ENCODE measurements around the gene LAMC3. TPM values are rescaled to one million over a fixed set of nuclear protein-coding genes. Genes with fewer than 3 reads are reported as not detected.

Gene LAMC3
- total RNA-seq, 2 donors from 2014 or later, result 16.7 to 41.2 TPM

GRCh38 chr9:131028221-131028884, 19.4 kb downstream of the LAMC3 start:
- H3K9me3 Mint-ChIP-seq, result no peaks in the 10 kb centered on the region
- H3K4me3 Mint-ChIP-seq, result no peak overlapping the region
- H3K9me3 ChIP-seq (ENCODE audit: control insufficient read depth, low read length), result no peaks in the 10 kb centered on the region
- no peaks in the 10 kb centered on the region for H3K4me1 ChIP-seq (ENCODE audit: control insufficient read depth, insufficient read depth, low read length)
- H3K36me3 ChIP-seq (ENCODE audit: control insufficient read depth, insufficient read depth, low read length), result no peaks in the 10 kb centered on the region
- no peaks in the 10 kb centered on the region for H3K27me3 Mint-ChIP-seq (ENCODE audit: insufficient read depth)
- H3K4me3 ChIP-seq (ENCODE audit: low read length), result no peak overlapping the region
- WGBS, 2 experiments (ENCODE audit: insufficient coverage in 1 of 2, insufficient read length in 1 of 2), result 91 to 94% methylated on average over 22 to 24 of the region's 24 CpGs
- H3K4me1 Mint-ChIP-seq, result peaks cover 1% of the 10 kb centered on the region
- DNase-seq, result no peak
- no peak overlapping the region for H3K27ac Mint-ChIP-seq
- H3K36me3 Mint-ChIP-seq (ENCODE audit: low read depth), result peaks cover 5% of the 10 kb centered on the region
- no peak for TF ChIP-seq CTCF (conservative IDR thresholded peaks at IDR 0.05)
- no peak overlapping the region for H3K27ac ChIP-seq (ENCODE audit: low read depth, low read length)
- no peak overlapping the region for H3K9ac ChIP-seq (ENCODE audit: extremely low read depth, low read length, poor library complexity, severe bottlenecking)
- H3K27me3 ChIP-seq (ENCODE audit: control insufficient read depth, insufficient read depth, low read length, poor library complexity, severe bottlenecking), result no peaks in the 10 kb centered on the region

- no peak overlapping the region for H3K4me3 ChIP-seq (ENCODE audit: low read length)
- DNase-seq, result no peak
- Mint-ChIP-seq H3K27me3 (ENCODE audit: insufficient read depth) (no peaks in the 10 kb centered on the region), H3K4me3 (no peak overlapping the region), H3K36me3 (ENCODE audit: low read depth) (peaks cover 5% of the 10 kb centered on the region), H3K27ac (no peak overlapping the region), H3K4me1 (peaks cover 1% of the 10 kb centered on the region), H3K9me3 (no peaks in the 10 kb centered on the region)
- H3K9ac ChIP-seq (ENCODE audit: extremely low read depth, low read length, poor library complexity, severe bottlenecking), result no peak overlapping the region
- TF ChIP-seq CTCF (conservative IDR thresholded peaks at IDR 0.05), result no peak
- H3K36me3 ChIP-seq (ENCODE audit: control insufficient read depth, insufficient read depth, low read length), result no peaks in the 10 kb centered on the region
- H3K4me1 ChIP-seq (ENCODE audit: control insufficient read depth, insufficient read depth, low read length), result no peaks in the 10 kb centered on the region
- 84 to 100% methylated on average over 6 to 14 of the region's 14 CpGs for WGBS, 2 experiments (ENCODE audit: insufficient coverage in 1 of 2, insufficient read length in 1 of 2)
- no peaks in the 10 kb centered on the region for H3K27me3 ChIP-seq (ENCODE audit: control insufficient read depth, insufficient read depth, low read length, poor library complexity, severe bottlenecking)
- H3K27ac ChIP-seq (ENCODE audit: low read depth, low read length), result no peak overlapping the region
- no peaks in the 10 kb centered on the region for H3K9me3 ChIP-seq (ENCODE audit: control insufficient read depth, low read length)
Measured at GRCh38 chr9:131028931-131029573, 20.1 kb downstream of the LAMC3 start.

GRCh38 chr9:131029574-131029952, 20.6 kb downstream of the LAMC3 start:
- Mint-ChIP-seq H3K27me3 (ENCODE audit: insufficient read depth) (no peaks in the 10 kb centered on the region), H3K27ac (no peak overlapping the region), H3K36me3 (ENCODE audit: low read depth) (peaks cover 5% of the 10 kb centered on the region), H3K9me3 (no peaks in the 10 kb centered on the region), H3K4me1 (peaks cover 1% of the 10 kb centered on the region), H3K4me3 (no peak overlapping the region)
- Histone ChIP-seq H3K9me3 (ENCODE audit: control insufficient read depth, low read length) (no peaks in the 10 kb centered on the region), H3K4me3 (ENCODE audit: low read length) (no peak overlapping the region), H3K9ac (ENCODE audit: extremely low read depth, low read length, poor library complexity, severe bottlenecking) (no peak overlapping the region), H3K27ac (ENCODE audit: low read depth, low read length) (no peak overlapping the region), H3K4me1 (ENCODE audit: control insufficient read depth, insufficient read depth, low read length) (no peaks in the 10 kb centered on the region), H3K36me3 (ENCODE audit: control insufficient read depth, insufficient read depth, low read length) (no peaks in the 10 kb centered on the region), H3K27me3 (ENCODE audit: control insufficient read depth, insufficient read depth, low read length, poor library complexity, severe bottlenecking) (no peaks in the 10 kb centered on the region)
- WGBS, 2 experiments (ENCODE audit: insufficient coverage in 1 of 2, insufficient read length in 1 of 2), result 87% methylated on average over 3 of the region's 3 CpGs; no CpG with 5 or more reads in 1 of the 2 experiments
- TF ChIP-seq CTCF (conservative IDR thresholded peaks at IDR 0.05), result no peak
- DNase-seq, result no peak

All from endodermal cell (in vitro differentiated cells).